Body of pancreas (tissue), 4 donors: ENCODE data around the gene ARHGEF7. TPM values are rescaled to one million over a fixed set of nuclear protein-coding genes. Genes with fewer than 3 reads are reported as not detected.

Source experiments
- ATAC-seq: fragments of 150-250 bp; one replicate; pipeline ENCODE4 v1.9.1; 2016
- DNase-seq, 4 donors: peaks; one replicate each; pipeline ENCODE4 v3.0.0-alpha.2; 2019
- H3K27ac ChIP-seq, 4 donors: fragments of 200-600 bp; sonication (generic); 1 replicate in 3 of 4; 2 replicates in 1 of 4; pipeline versions ENCODE4 v1.5.1 to v1.6.1; 2016 to 2019; ENCODE audit warnings: mild to moderate bottlenecking in 1 of 4, mixed read lengths in 1 of 4, moderate library complexity in 1 of 4
- H3K27me3 ChIP-seq, 2 donors: fragments of 200-600 bp; sonication (generic); one replicate each; pipeline ENCODE4 v1.6.0; 2016; ENCODE audit warnings: mild to moderate bottlenecking in 1 of 2
- H3K36me3 ChIP-seq, 2 donors: fragments of 200-600 bp; sonication (generic); replicated peaks in 1 of 2; 2 replicates each; pipeline ENCODE4 v1.5.1; 2016; ENCODE audit warnings: low read depth in 2 of 2; ENCODE audit not compliant: insufficient read depth in 1 of 2
- H3K4me1 ChIP-seq: fragments of 200-600 bp; sonication (generic); one replicate; pipeline ENCODE4 v1.6.0; 2016
- H3K4me3 ChIP-seq, 2 donors: fragments of 200-600 bp; sonication (generic); 1 replicate in 1 of 2; 2 replicates in 1 of 2; pipeline ENCODE4 v1.5.1; 2016 to 2019
- H3K9me3 ChIP-seq, 3 donors: fragments of 200-600 bp; sonication (generic); 1 replicate in 2 of 3; 2 replicates in 1 of 3; pipeline ENCODE4 v1.5.1; 2016
- CTCF ChIP-seq, 7 experiments: fragments of 450-650 bp in 4 of 7; fragments of 200-600 bp in 3 of 7; sonication (generic) in 3 of 7; IDR thresholded peaks; one replicate each; pipeline ENCODE4 v1.5.1; 2016 to 2019; ENCODE audit warnings: antibody characterized with exemption in 7 of 7
- POLR2A ChIP-seq, 3 donors: fragments of 450-650 bp; IDR thresholded peaks; one replicate each; pipeline ENCODE4 v1.6.1; 2016; ENCODE audit warnings: antibody characterized with exemption in 3 of 3, mild to moderate bottlenecking in 2 of 3
- WGBS, 2 donors: methylation state at CpG; one replicate each; pipeline ENCODE4 v1.1.5; 2017; 5-methylcytosine and 5-hydroxymethylcytosine counted together
- intact Hi-C: fragments of 100-400 bp; cut with DNase I; formaldehyde crosslinking; loops from one replicate; pipeline ENCODE4 v1.15.1; 2023
- total RNA-seq, 2 donors: library from RNA; depleted of rRNA; stranded (reverse); fragments of >200 nt; gene quantifications; one replicate each; pipeline ENCODE4 v1.1.0, GENCODE V29; 2016

ARHGEF7 gene
- total RNA-seq, 2 donors from 2014 or later, result 27.5 to 81.4 TPM

DNA sequence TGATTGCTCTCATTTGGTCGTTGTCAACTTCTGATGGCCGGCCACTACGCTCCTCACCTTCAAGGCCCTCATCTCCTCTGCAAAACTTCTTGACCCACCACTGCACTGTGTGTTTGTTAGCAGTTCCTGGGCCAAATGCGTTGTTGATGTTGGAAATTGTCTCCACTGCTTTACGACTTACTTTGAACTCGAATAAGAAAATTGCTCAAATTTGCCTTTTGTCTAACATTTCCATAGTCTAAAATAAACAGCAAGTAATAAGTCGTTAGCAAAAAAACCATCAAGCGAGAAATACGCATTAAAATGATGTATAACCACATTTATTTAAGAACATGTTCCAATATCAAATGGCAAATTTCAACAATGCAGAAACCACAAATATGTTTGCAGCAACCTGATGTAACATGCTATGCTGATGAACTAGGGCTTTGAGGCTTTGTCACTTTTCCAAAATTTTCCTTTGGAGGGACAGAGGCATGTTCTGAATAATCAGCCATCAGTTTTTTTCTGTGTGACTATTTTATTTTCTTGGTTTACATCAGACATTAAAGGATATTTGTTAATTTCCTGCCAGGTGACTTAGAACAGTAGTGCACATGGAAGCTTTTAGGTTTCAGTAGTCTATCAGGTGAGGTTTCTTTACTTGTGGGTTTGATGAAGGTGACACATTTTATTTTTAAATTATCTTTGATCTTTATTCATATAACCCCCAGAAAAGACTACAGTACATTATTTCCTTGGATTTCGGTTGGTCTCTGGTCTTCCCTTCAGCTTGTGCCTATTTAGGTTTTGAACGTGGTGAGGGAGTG lies 130.7 kb downstream of the ARHGEF7 start:
- Histone ChIP-seq H3K4me3 (no peak overlapping the region), H3K36me3 (no peaks in the 10 kb centered on the region), H3K27ac (no peak overlapping the region), H3K9me3 (no peaks in the 10 kb centered on the region), H3K4me1 (peaks cover 27% of the 10 kb centered on the region), H3K27me3 (no peaks in the 10 kb centered on the region)
- no peak for ATAC-seq
- TF ChIP-seq POLR2A (IDR thresholded peaks at IDR 0.05) (no peak), CTCF (IDR thresholded peaks at IDR 0.05) (no peak)
- no peak for DNase-seq
- intact Hi-C loops, result no loop called here
- 93 to 96% methylated on average over 11 of the region's 11 CpGs for WGBS, 2 donors

GRCh38 chr13:111247552-111247951 lies 132.4 kb downstream of the ARHGEF7 start:
- WGBS, 2 donors, result 24 to 37% methylated on average over 7 of the region's 7 CpGs
- H3K9me3 ChIP-seq, result no peaks in the 10 kb centered on the region
- H3K27ac ChIP-seq, result peak overlapping the region in 3 of 4 donors; percentile 18 to 51 (median 37)
- ATAC-seq (peak; percentile 89), DNase-seq (peak; percentile 54 to 83 (median 71))
- no peaks in the 10 kb centered on the region for H3K36me3 ChIP-seq
- peaks cover 33% of the 10 kb centered on the region for H3K4me1 ChIP-seq
- H3K27me3 ChIP-seq, result no peaks in the 10 kb centered on the region
- H3K4me3 ChIP-seq, result no peak overlapping the region
- TF ChIP-seq CTCF (IDR thresholded peaks at IDR 0.05) (no peak), POLR2A (IDR thresholded peaks at IDR 0.05) (no peak)
- intact Hi-C loops, result no loop called here

DNA sequence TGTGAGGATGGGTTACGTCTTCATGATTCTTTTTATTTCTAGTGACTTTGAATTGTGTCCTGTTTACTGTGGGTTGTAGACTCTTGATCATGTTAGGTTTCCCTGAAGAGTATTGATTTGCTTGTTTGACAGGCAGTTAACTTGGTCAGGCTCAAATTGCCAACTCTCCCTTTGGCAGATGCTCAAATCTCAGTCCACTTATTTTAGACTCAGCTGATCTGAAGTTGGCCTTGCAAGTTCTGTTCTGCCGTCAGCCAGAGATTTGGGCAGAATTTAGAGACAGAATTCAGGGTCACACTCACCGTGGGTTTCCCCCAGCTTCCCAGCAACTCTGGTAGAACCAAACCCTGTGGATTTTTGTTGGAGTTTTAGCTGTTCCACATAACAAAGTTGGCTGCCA lies 133.7 kb downstream of the ARHGEF7 start:
- Histone ChIP-seq H3K27me3 (no peaks in the 10 kb centered on the region), H3K9me3 (no peaks in the 10 kb centered on the region), H3K4me1 (peaks cover 33% of the 10 kb centered on the region), H3K27ac (peak overlapping the region in 1 of 4 donors; percentile 51), H3K4me3 (no peak overlapping the region), H3K36me3 (no peaks in the 10 kb centered on the region)
- intact Hi-C loops, result no loop called here
- 21 to 23% methylated on average over 3 of the region's 3 CpGs for WGBS, 2 donors
- TF ChIP-seq CTCF (IDR thresholded peaks at IDR 0.05), result no peak
- DNase-seq (peak in 3 of 4 donors; percentile 24 to 46 (median 45)), ATAC-seq (no peak)

GRCh38 chr13:111249637-111250360 lies 134.7 kb downstream of the ARHGEF7 start:
- no peak overlapping the region for H3K4me3 ChIP-seq
- intact Hi-C loops, result no loop called here
- H3K27me3 ChIP-seq, result no peaks in the 10 kb centered on the region
- ATAC-seq (no peak), DNase-seq (no peak)
- no peaks in the 10 kb centered on the region for H3K36me3 ChIP-seq
- H3K27ac ChIP-seq, result no peak overlapping the region
- no peaks in the 10 kb centered on the region for H3K9me3 ChIP-seq
- H3K4me1 ChIP-seq, result peaks cover 33% of the 10 kb centered on the region
- WGBS, 2 donors, result 91 to 93% methylated on average over 12 of the region's 12 CpGs
- no peak for TF ChIP-seq CTCF (IDR thresholded peaks at IDR 0.05)
- TF ChIP-seq POLR2A (IDR thresholded peaks at IDR 0.05), result no peak
